HepG2 (cell line): ENCODE results near the gene TIMM23. TPM values are rescaled to one million over a fixed set of nuclear protein-coding genes. Genes with fewer than 3 reads are reported as not detected.

ENCODE experiments used
- ATAC-seq: fragments of 200-7000 bp; cut with Tn5 transposase; 3 replicates; pipeline ENCODE4 v1.9.1; 2020; ENCODE audit warnings: mild to moderate bottlenecking, moderate library complexity
- BruUV-seq: library from RNA; stranded (reverse); fragments of 400-500 nt; replicated peaks from 2 replicates; lab custom pipeline; 2021; lab: Mats Ljungman, UMichigan
- CTCF ChIA-PET: fragments of 300-600 bp; formaldehyde crosslinking; extraction: SDS; loops from one replicate; lab custom pipeline; 2021; ENCODE audit warnings: low total read pairs, inconsistent platforms, low intra/inter-chr PET ratio; lab: Yijun Ruan, JAX
- POLR2A ChIA-PET: fragments of 350-600 bp; sonication (Branson Sonifier 250); formaldehyde crosslinking; loops from one replicate; lab custom pipeline; 2020; ENCODE audit warnings: antibody characterized with exemption, inconsistent platforms; lab: Yijun Ruan, JAX
- DNase-seq: peaks from one replicate; pipeline ENCODE4 v3.0.0-alpha.2; 2015; ENCODE audit warnings: low spot score
- FAIRE-seq: peaks from 3 replicates; lab custom pipeline; 2011; peaks lifted over from hg19 to GRCh38; lab: Jason Lieb, UNC
- H2AFZ ChIP-seq: one replicate; pipeline ENCODE4 v1.6.1; 2011; ENCODE audit warnings: low read length, inconsistent platforms
- H3K27ac ChIP-seq: fragments of 300-600 bp; 3 replicates; pipeline ENCODE4 v1.8.0; 2011; ENCODE audit warnings: mixed run types, mild to moderate bottlenecking, mixed read lengths, low read length, inconsistent platforms; ENCODE audit not compliant: insufficient read depth; ENCODE audit errors: extremely low read length
- H3K27me3 ChIP-seq, 2 experiments: fragments of 200-600 bp in 1 of 2; 2 replicates in 1 of 2; 3 replicates in 1 of 2; pipeline versions ENCODE4 v1.6.0 to v1.8.0; 2011; ENCODE audit warnings: low read length in 2 of 2, mild to moderate bottlenecking in 2 of 2, moderate library complexity in 2 of 2, inconsistent platforms in 1 of 2; ENCODE audit not compliant: insufficient read depth in 2 of 2, control insufficient read depth in 1 of 2
- H3K36me3 ChIP-seq, 2 experiments: fragments of 200-600 bp in 1 of 2; replicated peaks in 1 of 2; 2 replicates in 1 of 2; 3 replicates in 1 of 2; pipeline versions ENCODE4 v1.5.1 to v1.8.0; 2011; ENCODE audit warnings: low read length in 2 of 2, inconsistent platforms in 1 of 2; ENCODE audit not compliant: insufficient read depth in 2 of 2, control insufficient read depth in 1 of 2
- H3K4me1 ChIP-seq: 2 replicates; pipeline ENCODE4 v1.5.1; 2012; ENCODE audit warnings: low read length, inconsistent platforms; ENCODE audit not compliant: insufficient read depth
- H3K4me2 ChIP-seq: 2 replicates; pipeline ENCODE4 v1.6.0; 2011; ENCODE audit warnings: low read depth, low read length, inconsistent platforms
- H3K4me3 ChIP-seq, 3 experiments: fragments of 200-600 bp in 1 of 3; sonication (generic), shearing (Covaris generic) in 1 of 3; replicated peaks in 1 of 3; 2 replicates each; pipeline ENCODE4 v1.5.1; 2011 to 2016; ENCODE audit warnings: low read length in 3 of 3, inconsistent platforms in 2 of 3, low read depth in 2 of 3, mild to moderate bottlenecking in 2 of 3, control low read depth in 1 of 3, mixed read lengths in 1 of 3; ENCODE audit not compliant: insufficient read depth in 1 of 3
- H3K79me2 ChIP-seq: one replicate; pipeline ENCODE4 v1.6.1; 2011; ENCODE audit warnings: low read length, inconsistent platforms; ENCODE audit not compliant: insufficient read depth
- H3K9ac ChIP-seq: 2 replicates; pipeline ENCODE4 v1.6.0; 2011; ENCODE audit warnings: mild to moderate bottlenecking, low read depth, low read length, inconsistent platforms; ENCODE audit not compliant: insufficient read depth
- H3K9me3 ChIP-seq: 2 replicates; pipeline ENCODE4 v1.5.1; 2012; ENCODE audit warnings: mild to moderate bottlenecking, low read length
- H4K20me1 ChIP-seq: 2 replicates; pipeline ENCODE4 v1.6.0; 2011; ENCODE audit warnings: inconsistent platforms, mild to moderate bottlenecking, low read length, moderate library complexity; ENCODE audit not compliant: insufficient read depth
- CENPBD1 ChIP-seq: sonication (generic); formaldehyde crosslinking; IDR thresholded peaks from 2 replicates; pipeline ENCODE4 v1.8.0; 2022; ENCODE audit warnings: missing genetic modification reagents, low read depth, mild to moderate bottlenecking, borderline replicate concordance
- FOXK1 ChIP-seq: sonication (generic); formaldehyde crosslinking; IDR thresholded peaks from 2 replicates; pipeline ENCODE4 v1.4.0; 2020; ENCODE audit warnings: low read depth, missing genetic modification reagents, borderline replicate concordance
- ISX ChIP-seq: sonication (generic); formaldehyde crosslinking; conservative IDR thresholded peaks from 2 replicates; pipeline ENCODE4 v1.5.0; 2020; ENCODE audit warnings: missing genetic modification reagents
- KLF12 ChIP-seq: sonication (generic); formaldehyde crosslinking; IDR thresholded peaks from 2 replicates; pipeline ENCODE4 v1.4.0; 2020; ENCODE audit warnings: missing genetic modification reagents, borderline replicate concordance
- LRRFIP1 ChIP-seq: sonication (generic); formaldehyde crosslinking; conservative IDR thresholded peaks from 2 replicates; pipeline ENCODE4 v1.4.0; 2020; ENCODE audit warnings: missing genetic modification reagents
- MEF2D ChIP-seq: sonication (generic); formaldehyde crosslinking; IDR thresholded peaks from 2 replicates; pipeline ENCODE4 v1.5.1; 2020; ENCODE audit warnings: mild to moderate bottlenecking, missing genetic modification reagents
- PHF5A ChIP-seq: IDR thresholded peaks from one replicate; pipeline ENCODE4 v1.6.1; 2018; ENCODE audit warnings: low read depth, missing genetic modification reagents; ENCODE audit not compliant: unreplicated experiment
- POLR2A ChIP-seq, 2 experiments: IDR thresholded peaks; 2 replicates each; pipeline ENCODE4 v1.6.1; 2011; ENCODE audit warnings: low read depth in 2 of 2, low read length in 2 of 2, mild to moderate bottlenecking in 1 of 2, moderate library complexity in 1 of 2; ENCODE audit not compliant: insufficient read depth in 1 of 2
- RARA ChIP-seq: IDR thresholded peaks from 2 replicates; pipeline ENCODE4 v1.6.1; 2016; ENCODE audit warnings: missing genetic modification reagents, missing compliant biosample characterization
- RFXAP ChIP-seq: sonication (generic); formaldehyde crosslinking; IDR thresholded peaks from 2 replicates; pipeline ENCODE4 v1.4.0; 2020; ENCODE audit warnings: missing genetic modification reagents, borderline replicate concordance
- SAFB2 ChIP-seq: sonication (generic); formaldehyde crosslinking; IDR thresholded peaks from 2 replicates; pipeline ENCODE4 v1.5.1; 2020; ENCODE audit warnings: missing genetic modification reagents, low read depth, mild to moderate bottlenecking, borderline replicate concordance
- TAF1 ChIP-seq: sonication (generic); formaldehyde crosslinking; IDR thresholded peaks from 2 replicates; pipeline ENCODE4 v1.4.0; 2020; ENCODE audit warnings: missing genetic modification reagents
- ZBTB42 ChIP-seq: sonication (generic); formaldehyde crosslinking; IDR thresholded peaks from 2 replicates; pipeline ENCODE4 v1.5.0; 2020; ENCODE audit warnings: mild to moderate bottlenecking, missing genetic modification reagents
- ZFP91 ChIP-seq: sonication (generic); formaldehyde crosslinking; IDR thresholded peaks from 2 replicates; pipeline ENCODE4 v1.9.0; 2022; ENCODE audit warnings: missing genetic modification reagents, mild to moderate bottlenecking, borderline replicate concordance
- ZNF383 ChIP-seq: sonication (generic); formaldehyde crosslinking; IDR thresholded peaks from 2 replicates; pipeline ENCODE4 v1.4.0; 2020; ENCODE audit warnings: missing genetic modification reagents, mild to moderate bottlenecking, borderline replicate concordance
- ZNF576 ChIP-seq: sonication (generic); formaldehyde crosslinking; IDR thresholded peaks from 2 replicates; pipeline ENCODE4 v1.4.0; 2020; ENCODE audit warnings: mild to moderate bottlenecking, missing genetic modification reagents
- ZNF724P ChIP-seq: sonication (generic); formaldehyde crosslinking; IDR thresholded peaks from 2 replicates; pipeline ENCODE4 v1.8.0; 2022; ENCODE audit warnings: missing genetic modification reagents, borderline replicate concordance
- ZSCAN21 ChIP-seq: sonication (generic); formaldehyde crosslinking; IDR thresholded peaks from 2 replicates; pipeline ENCODE4 v1.8.0; 2022; ENCODE audit warnings: mild to moderate bottlenecking, missing genetic modification reagents, moderate library complexity, borderline replicate concordance
- WGBS: methylation state at CpG from one replicate; pipeline ENCODE4 v1.1.6; 2017; ENCODE audit warnings: low lambda C conversion rate; 5-methylcytosine and 5-hydroxymethylcytosine counted together
- in situ Hi-C: cut with HindIII; loops from 2 replicates; pipeline ENCODE4 v1.10.0; 2017; ENCODE audit warnings: low pct_unique_long_range_greater_than_20kb; ENCODE audit not compliant: extremely low pct_ligation_motif_present
- intact Hi-C: fragments of 100-400 bp; cut with micrococcal nuclease; formaldehyde crosslinking; loops from one replicate; pipeline ENCODE4 v1.10.0; 2022; ENCODE audit not compliant: unreplicated experiment
- polyA plus RNA-seq, 8 experiments: library from polyadenylated mRNA; depleted of rRNA in 3 of 8; stranded (reverse) in 7 of 8; unstranded in 1 of 8; fragments of >200 nt; fragmentation: Illumina TruSeq in 4 of 8; extraction: Trizol in 4 of 8; gene quantifications; 2 replicates each; pipeline versions ENCODE4 v1.2.1 to v1.2.3, GENCODE V29; 2011 to 2016; ENCODE audit warnings: low read depth in 4 of 8, missing spikeins in 1 of 8, mixed read lengths in 1 of 8; ENCODE audit not compliant: insufficient read depth in 1 of 8
- total RNA-seq, 5 experiments: library from RNA; depleted of rRNA; stranded (reverse); fragments of >200 nt; fragmentation: Illumina TruSeq; extraction: Trizol; gene quantifications; 2 replicates each; pipeline ENCODE4 v1.2.3, GENCODE V29; 2016; ENCODE audit warnings: low read depth in 1 of 5

The TIMM23 gene
- total and polyA plus RNA-seq, 2 of the 13 experiments (the other 11 are each of a cell fraction or from before 2014, with no cell fraction given), result 80.2 to 98.6 TPM

GRCh38 chr10:46052791-46053375 lies 80.6 kb downstream of the TIMM23 start:
- Histone ChIP-seq H3K79me2 (no peaks in the 10 kb centered on the region), H3K4me1 (peaks cover 71% of the 10 kb centered on the region), H3K4me3 (peak overlapping the region in 1 of 3 experiments; percentile 31; a peak in 2 of 6 replicates), H3K27me3 (no peaks in the 10 kb centered on the region), H2AFZ (no peak overlapping the region), H4K20me1 (no peaks in the 10 kb centered on the region), H3K4me2 (peak overlapping the region; percentile 60), H3K9ac (peak overlapping the region; percentile 39), H3K36me3 (no peaks in the 10 kb centered on the region), H3K27ac (peak overlapping the region; percentile 75), H3K9me3 (no peaks in the 10 kb centered on the region)
- CTCF ChIA-PET, result no interaction called here
- peak; percentile 67; the same call in 2 of the 3 replicates for ATAC-seq
- in situ Hi-C loops (no loop called here), intact Hi-C loops (loop anchor here (1.0 to 5.0 kb wide), 2 partner anchors 23 to 44 kb away; partner anchors contain the start of gene NCOA4)
- WGBS, result 57% methylated on average over 6 of the region's 6 CpGs
- BruUV-seq, result no TSS peak
- no peak for FAIRE-seq
- no peak for DNase-seq
- POLR2A ChIA-PET, result interaction anchor here (0.6 to 3.1 kb wide), 13 partner anchors 10 to 49 kb away, joined by 3 to 49 read pairs (median 7); partner anchors contain the start of gene NCOA4
- 0 out of 2 replicates have a peak, but pooled peaks have one; percentile 39 for TF ChIP-seq ZNF576
- TF ChIP-seq POLR2A (IDR thresholded peaks at IDR 0.05; ENCODE audit: insufficient read depth in 1 of 2, low read depth in 2 of 2, low read length in 2 of 2), result peak in 1 of 2 experiments; percentile 19; a peak in 1 of 4 replicates
- no peak for TF ChIP-seq ZNF383 (CRISPR knock-in tag)
- TF ChIP-seq ZNF724P (CRISPR knock-in tag), result 0 out of 2 replicates have a peak, but pooled peaks have one; percentile 13
- 0 out of 2 replicates have a peak, but pooled peaks have one; percentile 23 for TF ChIP-seq CENPBD1 (CRISPR knock-in tag)
- TF ChIP-seq FOXK1 (CRISPR knock-in tag), result no peak
- peak; percentile 5 for TF ChIP-seq PHF5A
- TF ChIP-seq MEF2D (CRISPR knock-in tag), result 0 out of 2 replicates have a peak, but pooled peaks have one; percentile 4
- no peak for TF ChIP-seq ISX (CRISPR knock-in tag)
- TF ChIP-seq ZBTB42, result 0 out of 2 replicates have a peak, but pooled peaks have one; percentile 35
- TF ChIP-seq RFXAP, result peak; percentile 15; the same call in 1 of the 2 replicates
- peak; percentile 11; the same call in 1 of the 2 replicates for TF ChIP-seq KLF12 (CRISPR knock-in tag)
- 0 out of 2 replicates have a peak, but pooled peaks have one; percentile 11 for TF ChIP-seq TAF1 (CRISPR knock-in tag)
- no peak for TF ChIP-seq RARA (CRISPR knock-in tag)
- TF ChIP-seq SAFB2 (CRISPR knock-in tag), result no peak
- no peak for TF ChIP-seq LRRFIP1 (CRISPR knock-in tag)
- TF ChIP-seq ZFP91 (CRISPR knock-in tag), result peak; percentile 44; the same call in 1 of the 2 replicates
- TF ChIP-seq ZSCAN21 (CRISPR knock-in tag), result no peak; the same call in 1 of the 2 replicates
